HG03108 (cell line): ENCODE measurements around the gene STAM2.
"Not testable (repeated sequence)": the region's sequence is repeated elsewhere in the genome, so short reads cannot be mapped to it uniquely, and the experiment has no call there.

ENCODE experiments used
- ATAC-seq: cut with Tn5 transposase; IDR thresholded peaks from one replicate; pipeline ENCODE4 v1.9.1; 2021; ENCODE audit warnings: moderate library complexity; ENCODE audit not compliant: unreplicated experiment

Gene STAM2

GRCh38 chr2:152175368-152176112, at the start of gene STAM2:
Gene STAM2 (minus strand): TSS chr2:152175763. CDS start chr2:152175642, 121 bp downstream.
- peak; percentile 78 for ATAC-seq

- ATAC-seq: no peak
These were observed 48.4 kb upstream of the STAM2 start for GRCh38 chr2:152223977-152224376.

- ATAC-seq: no peak
These were observed 47.5 kb upstream of the STAM2 start for GRCh38 chr2:152222975-152223637.

- ATAC-seq: no peak
These were observed 46.3 kb upstream of the STAM2 start for GRCh38 chr2:152221839-152222238.

- ATAC-seq: no peak
These were observed 43.7 kb upstream of the STAM2 start for GRCh38 chr2:152219077-152219828.

GRCh38 chr2:152201466-152201830, 25.9 kb upstream of the STAM2 start:
- ATAC-seq: no peak

GRCh38 chr2:152200565-152201465, 25.3 kb upstream of the STAM2 start:
- ATAC-seq: no peak

- no peak for ATAC-seq
These were observed 24.5 kb upstream of the STAM2 start for GRCh38 chr2:152200101-152200500.

- no peak for ATAC-seq
These were observed 22.9 kb upstream of the STAM2 start for GRCh38 chr2:152198499-152198898.

GRCh38 chr2:152197508-152198284, 22.1 kb upstream of the STAM2 start:
- not testable (repeated sequence) for ATAC-seq

GRCh38 chr2:152189622-152190495, 14.3 kb upstream of the STAM2 start:
- ATAC-seq: peak; percentile 54

- not testable (repeated sequence) for ATAC-seq
These were observed 11.2 kb upstream of the STAM2 start for GRCh38 chr2:152186808-152187207.

- no peak for ATAC-seq
These were observed 10.7 kb upstream of the STAM2 start for GRCh38 chr2:152186262-152186661.

- no peak for ATAC-seq
These were observed 8.0 kb upstream of the STAM2 start for GRCh38 chr2:152183401-152184073.

- not testable (repeated sequence) for ATAC-seq
These were observed 2.1 kb upstream of the STAM2 start for GRCh38 chr2:152177667-152178066.

GRCh38 chr2:152176113-152176714, 651 bp upstream of the STAM2 start:
- peak; percentile 7 for ATAC-seq

GRCh38 chr2:152175012-152175367, 573 bp downstream of the STAM2 start:
- ATAC-seq: peak; percentile 8

- no peak for ATAC-seq
These were observed 989 bp downstream of the STAM2 start for GRCh38 chr2:152174574-152174973.
